HG02798 (cell line): ENCODE measurements around the gene CDON.
A peak's percentile ranks its signal among the peaks of the same experiment; 100 is the strongest.

Experiments
- ATAC-seq: cut with Tn5 transposase; IDR thresholded peaks from one replicate; pipeline ENCODE4 v1.9.1; 2021; ENCODE audit warnings: mild to moderate bottlenecking; ENCODE audit not compliant: unreplicated experiment, poor library complexity

The CDON gene

GRCh38 chr11:125948278-125949051, 114.2 kb downstream of the CDON start:
- ATAC-seq, result no peak

DNA sequence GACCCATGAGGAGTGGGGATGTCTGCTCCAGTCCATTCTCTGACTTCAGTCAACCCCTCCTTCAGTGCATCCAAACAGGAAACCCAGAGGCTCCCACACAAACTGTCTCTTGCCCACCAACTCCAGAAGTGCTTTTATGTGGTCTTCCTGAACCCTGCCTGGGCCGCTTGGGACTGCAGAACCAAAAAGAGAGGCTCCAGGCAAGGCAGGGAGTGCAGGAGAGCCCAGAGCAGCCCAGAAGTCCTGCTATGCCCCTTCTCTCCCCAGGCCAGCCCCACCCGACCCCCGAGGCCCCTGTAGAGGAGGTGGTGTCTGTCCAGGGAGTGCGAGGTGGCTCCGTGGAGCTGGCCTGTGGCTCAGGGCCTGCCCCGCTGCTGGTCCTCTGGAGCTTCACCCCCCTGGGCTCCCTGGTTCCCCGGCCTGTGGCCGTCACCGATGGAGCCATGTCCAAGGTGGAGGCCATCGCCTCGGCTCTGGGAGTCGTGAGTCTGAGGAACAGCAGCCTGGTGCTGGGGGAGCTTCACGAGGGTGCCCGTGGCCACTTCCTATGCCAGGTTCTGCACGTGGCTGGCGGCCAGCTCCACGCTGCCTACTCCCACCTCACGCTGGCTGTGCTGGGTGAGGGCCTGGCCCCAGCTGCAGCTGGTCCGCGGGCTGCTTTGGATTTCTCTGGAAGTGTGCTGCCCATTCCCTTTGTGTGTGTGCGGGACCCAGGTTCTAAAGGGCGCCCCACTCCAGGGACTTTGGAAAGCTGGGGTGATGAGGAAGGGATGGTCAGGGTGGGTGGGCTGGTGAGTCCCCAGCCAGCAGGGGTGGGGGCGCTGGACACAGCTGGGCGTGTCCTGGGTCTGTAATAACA, 115.0 kb downstream of the CDON start:
- ATAC-seq, result no peak

DNA sequence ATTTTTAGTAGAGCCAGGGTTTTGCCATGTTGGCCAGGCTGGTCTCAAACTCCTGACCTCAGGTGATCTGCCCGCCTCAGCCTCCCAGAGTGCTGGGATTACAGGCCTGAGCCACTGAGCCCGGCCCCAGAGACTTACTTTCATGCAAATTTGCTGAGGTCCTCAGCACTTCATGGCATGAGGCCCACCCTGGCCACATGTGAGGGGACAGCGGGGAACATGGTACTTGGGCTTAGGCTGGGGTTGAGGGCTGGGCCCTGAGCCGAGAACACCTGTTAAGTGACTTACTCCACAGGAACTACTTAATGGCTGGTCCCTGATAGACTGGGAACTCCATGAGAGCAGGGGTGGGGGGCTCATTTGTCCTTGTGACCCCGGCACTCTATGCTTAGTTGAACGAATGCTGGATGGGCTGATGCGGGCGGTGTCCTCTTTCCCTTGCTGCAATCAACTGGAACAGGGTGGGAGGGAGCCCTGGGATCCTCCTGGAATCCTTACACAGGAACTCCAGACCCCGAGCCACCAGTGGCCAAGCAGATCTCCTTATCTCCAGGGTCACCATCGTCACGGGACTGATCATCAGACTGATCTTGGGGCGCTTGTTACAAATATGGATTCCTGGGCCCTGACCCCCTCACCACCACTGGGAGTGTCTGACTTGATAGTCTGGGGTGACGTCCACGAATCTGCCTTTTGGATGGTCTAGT, 115.8 kb downstream of the CDON start:
- ATAC-seq, result no peak

DNA sequence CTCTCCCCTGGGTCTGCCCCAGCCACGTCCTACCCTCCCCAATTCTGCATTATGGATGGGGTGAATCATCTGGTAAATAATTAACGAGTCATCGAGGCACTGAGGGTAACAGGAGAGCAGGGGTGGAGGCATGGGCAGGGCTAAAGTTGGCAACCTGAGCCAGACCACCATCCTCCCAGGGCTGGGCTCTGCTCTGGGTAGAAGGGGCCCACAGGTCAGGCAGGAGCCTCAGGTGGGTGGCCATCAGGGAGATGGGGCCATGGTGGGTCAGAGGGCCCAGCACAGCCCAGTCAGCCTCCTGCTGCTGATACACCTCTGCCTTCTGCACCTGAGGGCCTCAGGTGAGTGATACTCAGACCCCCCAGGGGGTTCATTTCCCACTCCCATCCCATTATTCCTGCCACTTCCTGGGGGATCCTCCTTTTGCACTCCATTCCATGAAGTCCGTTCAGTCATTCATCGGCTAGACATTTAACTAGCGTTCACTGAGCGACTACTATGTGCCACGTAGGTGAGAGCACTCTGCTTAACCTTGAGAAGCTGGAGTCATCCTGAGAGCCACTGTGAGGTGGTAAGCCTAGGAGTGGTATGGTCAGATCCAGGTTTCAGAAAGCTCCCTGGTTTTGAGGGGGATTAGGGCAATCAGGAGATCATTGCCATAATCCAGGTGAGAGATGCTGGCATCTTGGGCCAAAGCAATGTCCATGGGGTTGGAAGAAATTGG, 116.7 kb downstream of the CDON start, which contains the start of gene VSIG10L2:
VSIG10L2 (plus strand) TSS at position 248 of the 724 bp plus-strand sequence; CDS start at position 260, 12 bp downstream.
- ATAC-seq, result no peak

GRCh38 chr11:125945011-125945796, 117.5 kb downstream of the CDON start:
- no peak for ATAC-seq

DNA sequence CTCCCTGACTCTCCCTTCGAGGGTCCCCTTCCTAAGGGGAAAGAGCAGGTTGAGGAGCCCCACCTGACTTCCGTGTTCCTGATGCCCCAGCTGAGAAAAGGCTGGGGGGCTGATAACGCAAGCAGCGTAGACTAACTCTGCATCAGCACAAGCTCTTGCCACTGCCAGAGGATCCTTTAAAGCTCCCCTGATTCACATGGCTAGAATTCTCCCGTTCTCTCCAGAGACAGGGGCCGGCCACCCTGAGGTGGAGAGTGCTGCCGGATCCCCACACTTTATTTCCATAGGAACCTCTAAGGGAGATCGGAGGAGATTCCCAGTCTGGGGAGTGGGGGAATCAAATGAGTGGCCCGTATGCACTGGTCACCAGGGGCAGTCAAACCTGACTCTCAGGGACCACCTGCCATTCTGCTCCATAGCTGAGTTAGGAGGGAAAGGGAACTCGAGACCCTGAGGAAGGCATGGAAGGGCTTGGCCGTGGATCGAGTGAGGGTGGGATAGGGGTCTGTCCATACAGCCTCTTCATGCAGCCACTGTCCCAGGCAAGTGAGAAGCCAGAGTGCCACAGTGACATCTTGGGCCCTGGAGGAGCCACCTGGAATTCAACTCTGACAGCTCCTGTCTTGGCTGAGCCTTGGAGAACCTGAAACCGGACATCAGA, 118.2 kb downstream of the CDON start:
- no peak for ATAC-seq

DNA sequence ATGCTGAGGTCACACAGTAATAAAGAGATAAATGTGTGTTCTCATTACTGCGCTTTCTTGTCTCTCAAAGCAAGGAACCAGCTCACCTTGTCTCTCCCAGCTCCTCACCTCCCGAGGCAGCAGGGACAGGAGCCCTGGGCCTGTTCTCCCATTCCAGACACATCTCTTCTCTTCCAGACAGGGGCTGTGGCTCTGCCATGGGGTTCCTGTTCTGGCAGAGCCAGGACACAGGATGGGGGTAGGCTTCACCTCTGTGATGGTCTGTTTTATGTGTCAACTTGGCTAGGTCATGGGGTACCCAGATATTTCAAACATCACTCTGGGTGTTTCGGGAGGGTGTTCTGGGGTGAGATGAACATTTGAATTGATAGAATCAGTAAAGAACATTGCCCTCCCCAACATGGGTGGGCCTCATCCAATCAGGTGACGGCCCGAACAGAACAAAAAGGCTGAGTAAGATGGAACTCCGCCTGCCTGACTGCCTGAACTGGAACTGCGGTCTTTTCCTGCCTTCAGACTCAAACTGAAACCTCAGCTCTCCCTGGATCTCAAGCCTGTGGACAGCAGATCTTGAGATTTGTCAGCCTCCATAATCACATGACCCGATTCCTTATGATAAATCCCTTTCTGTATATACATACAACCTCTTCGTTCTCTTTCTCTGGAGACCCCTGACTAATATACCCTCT, 118.9 kb downstream of the CDON start:
- ATAC-seq, result no peak

- no peak for ATAC-seq
Measured at GRCh38 chr11:125942771-125943428, 119.8 kb downstream of the CDON start.

GRCh38 chr11:125941619-125942611, 120.8 kb downstream of the CDON start:
- peak; percentile 54 for ATAC-seq

- ATAC-seq, result no peak
Measured at GRCh38 chr11:125941267-125941618, 121.4 kb downstream of the CDON start.

GRCh38 chr11:125940145-125940544, 122.5 kb downstream of the CDON start:
- no peak for ATAC-seq

- no peak for ATAC-seq
Measured at GRCh38 chr11:125939081-125939521, 123.6 kb downstream of the CDON start.

DNA sequence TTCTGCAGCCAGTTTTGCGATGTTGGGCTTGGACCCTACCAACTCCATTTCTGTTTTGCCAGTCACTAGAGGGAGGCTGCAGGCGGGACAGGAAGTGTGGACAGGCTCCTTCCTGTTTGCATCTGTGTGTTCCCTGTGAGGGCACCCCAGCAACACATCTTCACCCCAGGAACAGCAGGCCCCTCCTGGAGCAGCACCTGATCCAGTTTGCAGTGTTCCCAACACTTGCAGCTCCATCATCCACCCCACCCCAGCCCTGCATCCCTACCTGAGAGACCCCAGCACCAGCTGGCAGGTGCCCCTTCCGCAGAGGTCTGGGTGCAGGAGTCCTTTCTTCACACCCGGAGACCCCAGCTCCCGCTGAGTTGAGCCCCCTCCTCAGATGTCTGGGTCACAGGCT, 124.2 kb downstream of the CDON start:
- ATAC-seq, result no peak

DNA sequence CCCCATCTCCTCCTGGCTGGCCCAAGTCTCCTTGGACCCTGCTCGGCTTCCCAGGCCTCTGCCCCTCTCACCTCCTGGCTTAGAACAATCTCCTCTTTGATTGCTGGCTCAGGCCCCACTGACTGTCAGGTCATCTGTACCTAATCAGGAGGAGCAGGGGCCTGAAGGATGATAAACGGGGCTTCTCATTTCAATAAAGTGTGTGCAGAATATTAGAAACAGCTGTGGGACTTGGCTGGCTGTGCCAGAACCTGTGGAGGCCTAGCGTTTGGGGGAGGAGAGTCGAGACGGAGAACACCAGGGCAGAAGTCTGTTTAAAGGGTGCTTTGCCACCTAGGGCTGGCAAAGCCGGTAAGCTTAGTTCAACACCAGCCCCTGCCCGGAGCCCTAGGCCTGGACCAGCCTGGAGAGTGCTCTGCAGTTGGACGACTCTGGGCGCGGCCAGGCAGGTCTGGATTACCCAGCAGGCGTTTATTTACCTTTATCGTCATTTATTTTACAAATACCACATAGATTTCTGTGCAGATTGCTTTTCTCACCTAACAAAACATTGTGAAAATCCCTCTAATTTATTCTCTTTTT, 127.0 kb downstream of the CDON start:
- no peak for ATAC-seq

- no peak for ATAC-seq
Measured at GRCh38 chr11:125935056-125935455, 127.6 kb downstream of the CDON start.

DNA sequence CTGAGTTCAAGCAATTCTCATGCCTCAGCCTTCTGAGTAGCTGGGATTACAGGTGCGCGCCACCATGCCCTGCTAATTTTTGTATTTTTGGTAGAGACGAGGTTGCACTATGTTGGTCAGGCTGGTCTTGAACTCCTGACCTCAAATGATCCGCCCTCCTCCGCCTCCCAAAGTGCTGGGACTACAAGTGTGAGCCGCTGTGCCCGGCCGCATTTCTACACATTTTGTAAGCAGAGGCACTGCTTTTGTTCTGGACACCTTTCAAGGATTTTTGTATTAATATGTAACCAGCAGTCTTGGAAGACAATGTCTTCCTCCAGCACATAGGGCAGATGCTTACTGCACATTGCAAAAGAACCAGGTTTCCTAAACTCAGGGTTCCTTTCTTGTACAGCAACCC, 128.2 kb downstream of the CDON start:
- no peak for ATAC-seq
